K562 (cell line): ENCODE measurements around the gene PIN4. TPM values are rescaled to one million over a fixed set of nuclear protein-coding genes. Genes with fewer than 3 reads are reported as not detected.

Experiments used
- ATF1 ChIP-seq, 2 experiments: fragments of 450-650 bp in 1 of 2; IDR thresholded peaks; 2 replicates each; pipeline ENCODE4 v1.6.1; 2016; ENCODE audit warnings: missing compliant biosample characterization in 1 of 2, missing genetic modification characterization in 1 of 2
- EGR1 ChIP-seq: fragments of 450-650 bp; conservative IDR thresholded peaks from 2 replicates; pipeline ENCODE4 v1.6.1; 2017; ENCODE audit warnings: mild to moderate bottlenecking
- FOXP4 ChIP-seq: sonication (generic); formaldehyde crosslinking; IDR thresholded peaks from 2 replicates; pipeline ENCODE4 v1.8.0; 2022; ENCODE audit warnings: mild to moderate bottlenecking, missing genetic modification reagents, borderline replicate concordance
- GTF2B ChIP-seq: IDR thresholded peaks from 2 replicates; pipeline ENCODE4 v1.6.1; 2011; ENCODE audit not compliant: insufficient read length; ENCODE audit errors: extremely low read depth
- ILK ChIP-seq: fragments of 450-650 bp; IDR thresholded peaks from 2 replicates; pipeline ENCODE4 v1.6.1; 2016; ENCODE audit warnings: missing genetic modification characterization, low read depth, mild to moderate bottlenecking, missing compliant biosample characterization, moderate library complexity, borderline replicate concordance
- KAT2B ChIP-seq: IDR thresholded peaks from one replicate; pipeline ENCODE4 v1.6.1; 2012; ENCODE audit warnings: low read depth, mild to moderate bottlenecking, control low read depth, inconsistent platforms, low read length, moderate library complexity
- KLF10 ChIP-seq: fragments of 250-450 bp; sonication (Bioruptor Pico); IDR thresholded peaks from 2 replicates; pipeline ENCODE4 v1.6.1; 2021; ENCODE audit warnings: matching md5 sums
- L3MBTL2 ChIP-seq: fragments of 450-650 bp; IDR thresholded peaks from 2 replicates; pipeline ENCODE4 v1.6.1; 2016; ENCODE audit warnings: mild to moderate bottlenecking, moderate library complexity
- LCOR ChIP-seq: sonication (generic); formaldehyde crosslinking; IDR thresholded peaks from 2 replicates; pipeline ENCODE4 v1.8.0; 2022; ENCODE audit warnings: mild to moderate bottlenecking, missing genetic modification reagents
- MYBL2 ChIP-seq, 2 experiments: fragments of 450-650 bp in 1 of 2; sonication (generic) in 1 of 2; formaldehyde crosslinking in 1 of 2; IDR thresholded peaks; 2 replicates each; pipeline versions ENCODE4 v1.6.1 to v1.8.1; 2017 to 2022; ENCODE audit warnings: borderline replicate concordance in 1 of 2, inconsistent platforms in 1 of 2, low read depth in 1 of 2, mild to moderate bottlenecking in 1 of 2, missing genetic modification reagents in 1 of 2, moderate library complexity in 1 of 2
- NFIC ChIP-seq: fragments of 450-650 bp; IDR thresholded peaks from 2 replicates; pipeline ENCODE4 v1.6.1; 2017; ENCODE audit warnings: mild to moderate bottlenecking, inconsistent platforms
- PHF8 ChIP-seq: fragments of 200-600 bp; sonication (generic); IDR thresholded peaks from 2 replicates; pipeline ENCODE4 v1.6.1; 2012; ENCODE audit warnings: mixed run types, mild to moderate bottlenecking, inconsistent platforms, low read length, moderate library complexity, borderline replicate concordance
- POLR2B ChIP-seq: fragments of 450-650 bp; IDR thresholded peaks from 2 replicates; pipeline ENCODE4 v1.6.1; 2018; ENCODE audit warnings: low read depth; ENCODE audit not compliant: partially characterized antibody
- RB1 ChIP-seq: fragments of 450-650 bp; IDR thresholded peaks from 2 replicates; pipeline ENCODE4 v1.6.1; 2017; ENCODE audit warnings: low read depth, mild to moderate bottlenecking
- RBFOX2 ChIP-seq: fragments of 200-400 bp; formaldehyde crosslinking; IDR thresholded peaks from 2 replicates; pipeline ENCODE4 v1.6.1; 2017; ENCODE audit warnings: low read depth, mild to moderate bottlenecking, low read length, moderate library complexity
- TAF1 ChIP-seq: IDR thresholded peaks from 2 replicates; pipeline ENCODE4 v1.6.1; 2011; ENCODE audit warnings: mild to moderate bottlenecking, low read length, moderate library complexity; ENCODE audit not compliant: insufficient read depth, control insufficient read depth, severe bottlenecking; ENCODE audit errors: extremely low read depth
- TAF7 ChIP-seq: fragments of 450-650 bp; IDR thresholded peaks from 2 replicates; pipeline ENCODE4 v1.6.1; 2016; ENCODE audit warnings: missing genetic modification characterization, missing compliant biosample characterization
- TAF9B ChIP-seq: fragments of 450-650 bp; IDR thresholded peaks from 2 replicates; pipeline ENCODE4 v1.6.1; 2018; ENCODE audit warnings: mild to moderate bottlenecking; ENCODE audit not compliant: partially characterized antibody
- YY1 ChIP-seq, 3 experiments: IDR thresholded peaks; 2 replicates each; pipeline ENCODE4 v1.6.1; 2011; ENCODE audit warnings: low read length in 2 of 3, mild to moderate bottlenecking in 2 of 3, moderate library complexity in 2 of 3, borderline replicate concordance in 1 of 3, control low read depth in 1 of 3, low read depth in 1 of 3; ENCODE audit not compliant: insufficient read depth in 3 of 3, insufficient replicate concordance in 2 of 3, control insufficient read depth in 1 of 3, insufficient read length in 1 of 3; ENCODE audit errors: extremely low read depth in 1 of 3
- ZBTB8A ChIP-seq: fragments of 450-650 bp; IDR thresholded peaks from 2 replicates; pipeline ENCODE4 v1.6.1; 2018; ENCODE audit warnings: mild to moderate bottlenecking, moderate library complexity; ENCODE audit not compliant: partially characterized antibody
- ZNF280A ChIP-seq: fragments of 450-650 bp; IDR thresholded peaks from 2 replicates; pipeline ENCODE4 v1.6.1; 2018; ENCODE audit warnings: mild to moderate bottlenecking, low read depth; ENCODE audit not compliant: partially characterized antibody
- polyA plus RNA-seq, 8 experiments: library from polyadenylated mRNA; depleted of rRNA in 4 of 8; stranded (reverse) in 5 of 8; unstranded in 3 of 8; fragments of >200 nt; fragmentation: Nextera tagmentation in 2 of 8; fragmentation: Illumina TruSeq in 1 of 8; extraction: Ambion mirVana in 2 of 8; extraction: Trizol in 1 of 8; gene quantifications; 2 replicates each; pipeline versions ENCODE4 v1.2.1 to v1.2.3, GENCODE V29; 2011 to 2014; ENCODE audit warnings: inconsistent platforms in 1 of 8, missing spikeins in 1 of 8
- total RNA-seq, 7 experiments: library from RNA; depleted of rRNA in 6 of 7; stranded (reverse); fragments of >200 nt in 6 of 7; fragmentation: Illumina TruSeq in 2 of 7; extraction: Trizol in 2 of 7; gene quantifications; 2 replicates each; pipeline versions ENCODE4 v1.2.1 to v1.2.3, GENCODE V29; 2011 to 2021; ENCODE audit warnings: low replicate concordance in 1 of 7

Gene PIN4
- total and polyA plus RNA-seq, 9 of the 15 experiments (the other 6 are each of a cell fraction or from before 2014, with no cell fraction given) = 10.0 to 132 (median 45.6) TPM

GRCh38 chrX:72238721-72239475 lies 57.3 kb downstream of the PIN4 start, which contains the start of gene ERCC6L (continued):
- TF ChIP-seq LCOR (CRISPR knock-in tag) (no peak), YY1 (IDR thresholded peaks at IDR 0.05; ENCODE audit: borderline replicate concordance in 1 of 3, control insufficient read depth in 1 of 3, extremely low read depth in 1 of 3, insufficient read depth in 3 of 3, insufficient read length in 1 of 3, insufficient replicate concordance in 2 of 3, low read depth in 1 of 3, low read length in 2 of 3) (peak in 1 of 3 experiments; percentile 12), KAT2B (no peak), ZBTB8A (no peak), L3MBTL2 (peak; percentile 89), ATF1 (CRISPR knock-in tag; IDR thresholded peaks at IDR 0.05) (no peak), ATF1 (tag; IDR thresholded peaks at IDR 0.05) (peak; percentile 52), RB1 (no peak), RBFOX2 (peak; percentile 94), PHF8 (peak; percentile 81; the same call in 1 of the 2 replicates), TAF7 (tag) (peak; percentile 92), NFIC (peak; percentile 18; the same call in 1 of the 2 replicates), ZNF280A (no peak), EGR1 (peak; percentile 77), ILK (tag) (no peak), TAF1 (peak; percentile 87), TAF9B (peak; percentile 73), GTF2B (peak; percentile 32), FOXP4 (no peak), MYBL2 (IDR thresholded peaks at IDR 0.05; ENCODE audit: low read depth) (peak; percentile 16), MYBL2 (CRISPR knock-in tag; IDR thresholded peaks at IDR 0.05; ENCODE audit: borderline replicate concordance) (no peak), POLR2B (peak; percentile 88), KLF10 (CRISPR knock-in tag) (no peak)
